GM19023 (cell line): ENCODE measurements around the gene MRRF.
A peak's percentile ranks its signal among the peaks of the same experiment; 100 is the strongest.

Experiments
- ATAC-seq: cut with Tn5 transposase; IDR thresholded peaks from one replicate; pipeline ENCODE4 v1.9.1; 2021; ENCODE audit warnings: mild to moderate bottlenecking, moderate library complexity; ENCODE audit not compliant: unreplicated experiment

The MRRF gene, protein sequence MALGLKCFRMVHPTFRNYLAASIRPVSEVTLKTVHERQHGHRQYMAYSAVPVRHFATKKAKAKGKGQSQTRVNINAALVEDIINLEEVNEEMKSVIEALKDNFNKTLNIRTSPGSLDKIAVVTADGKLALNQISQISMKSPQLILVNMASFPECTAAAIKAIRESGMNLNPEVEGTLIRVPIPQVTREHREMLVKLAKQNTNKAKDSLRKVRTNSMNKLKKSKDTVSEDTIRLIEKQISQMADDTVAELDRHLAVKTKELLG

DNA sequence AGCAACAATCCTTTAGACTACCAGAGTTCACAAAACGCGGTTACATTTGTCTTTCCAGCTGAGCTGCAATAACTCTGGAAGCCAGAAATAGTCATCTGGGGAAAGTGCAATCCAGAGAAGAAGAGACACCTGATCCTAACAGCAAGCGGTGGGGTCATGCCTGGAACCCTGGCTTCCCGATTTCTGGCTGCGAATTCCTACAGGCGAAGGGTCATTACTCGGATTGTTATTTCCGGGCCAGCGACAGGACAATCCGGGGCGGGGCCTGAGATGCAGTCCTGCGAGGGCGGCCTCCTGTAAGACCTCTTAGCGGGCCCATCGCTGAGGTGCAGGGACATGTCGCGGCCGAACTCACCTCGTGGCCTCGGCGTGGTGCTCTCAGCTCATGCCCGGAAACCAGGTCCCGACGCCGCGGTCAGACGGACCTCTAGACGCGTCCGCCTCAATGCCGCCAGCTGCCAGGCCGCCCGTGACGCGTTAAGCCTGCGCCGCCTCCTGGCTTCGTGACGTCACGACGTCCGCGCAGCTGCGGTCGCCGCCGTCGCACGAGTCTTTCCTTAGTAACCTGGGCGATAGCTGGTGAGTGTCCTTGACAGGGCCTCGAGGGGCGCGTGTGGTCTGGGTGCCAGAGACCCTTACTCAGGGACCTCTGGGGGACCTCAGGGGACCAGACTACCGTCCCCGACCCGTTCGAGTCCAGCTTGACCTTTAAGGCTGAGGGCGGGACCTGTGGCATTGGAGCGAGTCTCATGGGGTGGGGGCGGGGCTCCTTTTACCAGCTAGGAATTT is at the start of gene MRRF, which contains the start of gene RBM18:
TSS of gene MRRF (plus strand) at position 523 of the 789 bp plus-strand sequence. CDS start 6,010 bp downstream, outside the sequence.
TSS of gene RBM18 (minus strand) at position 481 of the 789 bp plus-strand sequence. CDS start 3,348 bp downstream, outside the sequence.
- peak; percentile 89 for ATAC-seq

DNA sequence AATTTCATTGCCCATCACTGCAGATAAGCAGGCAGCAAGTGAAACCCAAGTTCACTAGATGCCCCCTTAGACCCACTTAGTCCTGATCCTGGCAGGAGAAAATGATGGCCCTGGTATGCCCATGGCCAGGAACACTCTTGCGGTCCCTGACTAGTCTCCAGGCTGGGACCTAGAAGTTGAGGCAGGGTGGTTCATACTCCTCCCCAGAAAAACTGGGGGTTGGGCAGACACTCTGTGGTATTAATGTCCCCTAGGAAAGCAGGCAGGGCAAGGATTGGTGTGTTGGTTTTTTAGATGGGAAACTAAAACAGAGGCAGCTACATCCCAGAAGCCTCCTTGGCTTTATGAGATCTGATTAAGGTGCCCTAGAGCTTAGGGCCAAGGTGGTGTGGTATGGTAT is 49.0 kb upstream of the MRRF start:
- no peak for ATAC-seq

DNA sequence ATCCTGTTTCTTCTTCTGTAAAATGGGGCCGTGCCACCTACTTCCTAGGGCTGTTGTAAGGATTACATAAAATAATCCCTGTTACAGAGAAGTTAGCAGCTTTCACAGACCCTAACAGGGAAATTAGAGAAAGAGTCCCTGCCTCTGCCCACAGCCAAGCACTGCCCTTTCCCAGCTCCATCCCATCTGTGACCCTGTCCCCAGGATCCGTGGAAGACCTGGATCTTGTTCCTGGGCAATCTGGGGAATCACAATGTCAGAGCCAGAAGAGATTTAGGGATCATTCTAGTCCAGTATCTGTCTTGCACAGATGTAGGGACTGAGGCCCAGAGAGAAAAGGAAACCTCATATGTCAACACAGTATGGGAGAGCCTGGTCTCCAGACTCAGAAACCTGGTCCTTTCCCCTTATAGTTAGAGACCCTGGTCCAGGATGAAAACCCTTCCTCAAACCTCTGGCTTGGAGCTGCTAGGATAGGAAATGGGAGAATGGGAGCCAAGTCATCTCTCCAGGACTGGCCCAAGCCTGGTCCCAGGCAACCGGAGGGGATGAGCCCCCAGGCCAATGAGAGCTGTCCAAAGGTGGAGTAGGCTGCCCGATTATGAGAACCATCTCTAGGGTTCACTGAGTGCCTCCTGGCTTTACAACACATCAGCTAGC is 48.4 kb upstream of the MRRF start:
- no peak for ATAC-seq

DNA sequence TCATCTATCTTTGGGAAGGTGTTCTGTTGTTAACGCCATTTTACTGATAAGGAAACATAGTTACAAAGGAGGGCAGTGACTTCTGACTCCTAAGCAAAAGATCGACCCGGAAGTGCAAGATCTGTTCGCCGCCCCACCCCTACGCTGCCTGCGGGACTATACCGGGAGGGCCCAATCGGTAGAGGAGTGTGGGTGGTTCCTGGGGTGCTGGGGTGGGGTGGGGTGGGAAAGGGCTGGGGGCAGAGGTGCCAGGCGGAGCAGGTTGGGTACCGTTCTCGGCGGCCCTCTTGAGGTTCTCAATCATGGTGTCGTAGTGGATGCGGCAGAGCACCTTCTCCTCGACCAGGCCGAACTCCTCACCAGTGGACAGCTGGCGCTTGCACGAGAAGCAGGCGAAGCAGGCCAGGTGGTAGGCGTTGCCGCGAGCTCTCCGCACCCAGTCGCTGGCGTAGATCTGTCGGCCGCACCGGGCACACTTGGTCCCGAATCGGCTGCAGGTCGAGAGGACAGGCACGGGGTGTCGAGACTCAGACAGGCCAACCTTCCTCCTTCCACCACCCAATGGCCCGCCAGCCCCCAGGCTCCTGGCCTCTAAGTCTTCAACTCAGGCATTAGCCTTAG is 47.8 kb upstream of the MRRF start:
- no peak for ATAC-seq

DNA sequence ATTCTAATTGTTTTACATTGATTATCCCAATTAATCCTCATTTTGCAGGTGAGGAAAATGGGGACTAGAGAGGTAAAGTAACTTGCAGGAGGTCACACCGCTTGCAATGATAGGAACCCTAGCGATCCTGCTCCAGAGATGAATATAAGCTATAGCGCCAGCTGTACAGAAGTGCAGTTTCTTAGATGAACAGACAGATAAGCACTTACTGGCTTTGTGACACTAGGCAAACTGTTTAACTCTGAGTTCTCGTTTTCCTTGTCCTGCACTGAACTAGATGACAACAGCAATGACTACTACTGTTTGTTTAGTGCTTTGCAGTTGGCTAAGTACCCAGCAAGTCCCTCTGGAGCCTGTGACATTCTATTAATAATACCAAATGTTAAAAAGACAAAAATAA is 47.0 kb upstream of the MRRF start:
- no peak for ATAC-seq

DNA sequence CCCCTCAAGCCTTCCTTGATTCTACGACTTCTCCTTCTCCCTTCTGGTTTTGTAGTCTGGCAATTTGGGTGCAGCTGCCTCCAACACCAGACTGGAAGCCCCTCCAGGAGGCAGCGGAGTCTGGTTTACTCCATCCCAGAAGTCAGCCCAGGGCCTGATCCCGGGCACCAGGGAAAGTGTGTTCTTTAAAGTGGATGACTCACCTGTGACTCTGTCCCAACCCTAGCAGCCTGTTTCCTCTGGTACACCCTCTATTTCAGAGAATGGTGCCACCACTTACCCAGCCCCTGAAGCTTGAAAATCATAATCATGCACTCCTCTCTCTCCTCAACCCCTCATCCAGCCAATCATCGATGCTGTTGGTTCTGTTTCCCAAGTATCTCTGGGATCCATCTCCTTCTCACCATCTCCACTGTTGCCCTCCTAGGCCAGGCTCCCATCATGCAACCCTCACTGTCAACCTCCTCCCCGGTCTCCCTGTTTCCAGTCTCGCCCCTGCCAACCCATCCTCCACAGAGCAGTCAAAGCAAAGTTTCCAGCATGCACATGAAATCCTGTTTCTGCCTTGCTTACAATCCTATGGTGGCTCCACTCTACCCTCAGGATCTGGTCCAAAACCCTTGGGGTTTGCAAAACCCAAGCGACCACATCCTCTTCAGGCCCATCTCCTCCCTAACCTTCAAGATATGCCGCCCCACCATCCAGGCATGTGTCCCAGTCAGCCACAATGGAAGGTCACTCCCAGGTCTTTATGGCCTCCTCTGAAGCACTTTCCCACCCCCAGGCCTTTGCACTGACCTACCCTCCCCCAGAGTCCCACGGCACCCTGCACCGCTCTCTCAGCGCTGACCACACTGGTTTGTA is 46.4 kb upstream of the MRRF start:
- ATAC-seq: no peak

DNA sequence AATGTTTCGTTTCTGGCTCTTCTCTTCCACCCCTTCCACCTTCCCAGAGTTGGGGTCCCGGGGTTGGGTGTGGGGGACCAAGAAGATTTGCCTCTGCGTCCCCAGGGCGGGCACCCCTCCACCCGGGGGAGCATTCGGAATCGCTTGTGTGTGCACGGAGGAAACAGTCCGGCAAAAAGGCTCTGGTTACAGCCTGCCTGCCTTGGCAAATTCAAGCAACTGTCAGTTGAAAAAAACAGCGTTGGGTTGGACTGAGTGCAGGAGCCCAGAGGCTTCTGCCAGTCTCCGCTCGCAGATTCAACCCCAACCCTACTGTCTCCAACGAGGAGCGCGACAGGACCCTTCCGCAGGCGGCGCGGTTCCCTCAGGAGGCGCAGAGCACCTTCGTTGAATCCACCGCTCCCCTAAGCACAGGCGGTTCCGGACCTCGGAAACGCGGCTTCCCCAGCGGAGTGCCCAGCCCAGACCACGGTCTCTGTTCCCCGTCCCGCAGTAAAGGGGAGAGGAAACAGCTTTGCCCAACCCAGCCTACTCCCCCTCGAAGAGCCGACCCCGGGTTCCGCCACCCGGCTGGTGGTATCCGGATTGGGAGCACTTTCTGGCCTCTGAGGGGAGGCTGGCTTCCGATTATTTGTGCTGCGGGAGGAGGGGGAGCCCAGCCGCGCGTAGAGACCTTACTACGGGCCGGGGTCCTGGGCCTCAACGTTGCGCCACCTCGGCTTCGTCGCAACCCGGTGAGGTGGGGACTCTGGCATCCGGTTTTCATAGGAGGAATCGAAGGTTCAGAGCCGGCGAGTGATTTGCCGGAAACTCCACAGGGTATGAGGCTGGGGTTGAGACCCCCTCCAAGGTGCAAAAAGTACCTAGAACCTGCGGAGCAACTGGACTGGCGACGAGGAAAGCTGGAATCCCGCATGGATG is 45.5 kb upstream of the MRRF start:
- ATAC-seq: no peak

DNA sequence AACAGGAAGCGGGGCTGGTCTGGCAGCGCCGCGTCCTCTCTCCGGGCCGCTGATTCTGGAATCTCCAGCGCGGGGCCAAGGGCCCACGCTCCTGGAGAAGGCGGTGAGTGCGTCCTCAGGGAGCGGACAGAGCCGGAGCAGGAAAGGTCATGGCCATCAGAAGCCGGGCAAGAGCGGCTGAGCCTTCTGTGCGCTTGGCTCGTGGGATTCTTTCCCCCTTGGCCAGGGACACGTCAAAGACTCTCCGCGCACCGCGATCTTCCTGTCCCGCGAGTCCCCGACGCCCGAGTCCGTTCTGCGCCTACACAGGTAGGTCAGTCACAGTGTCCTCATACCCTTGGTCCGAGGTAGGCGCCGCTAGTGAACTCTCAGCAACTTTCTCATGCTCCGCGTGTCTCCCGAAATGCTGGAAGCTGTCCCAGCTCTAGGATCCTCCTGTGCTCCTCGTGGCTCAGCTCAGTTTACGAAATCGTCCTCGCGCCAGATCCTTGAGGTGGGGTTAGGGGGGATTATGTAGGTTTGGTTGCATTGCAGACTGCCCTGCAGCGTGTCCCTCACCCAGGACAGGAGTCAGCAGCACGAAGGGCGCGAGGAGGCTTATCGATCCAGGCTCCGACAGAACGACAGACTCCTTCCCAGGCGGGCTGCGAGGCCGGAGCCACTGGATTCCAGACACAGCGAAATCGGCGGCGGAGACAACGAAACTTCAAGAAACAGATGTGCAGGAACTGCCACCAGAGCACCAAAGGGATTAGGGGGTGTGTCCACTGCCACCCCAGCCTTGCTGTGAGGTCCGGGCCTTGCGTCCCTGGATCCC is 44.6 kb upstream of the MRRF start:
- no peak for ATAC-seq

DNA sequence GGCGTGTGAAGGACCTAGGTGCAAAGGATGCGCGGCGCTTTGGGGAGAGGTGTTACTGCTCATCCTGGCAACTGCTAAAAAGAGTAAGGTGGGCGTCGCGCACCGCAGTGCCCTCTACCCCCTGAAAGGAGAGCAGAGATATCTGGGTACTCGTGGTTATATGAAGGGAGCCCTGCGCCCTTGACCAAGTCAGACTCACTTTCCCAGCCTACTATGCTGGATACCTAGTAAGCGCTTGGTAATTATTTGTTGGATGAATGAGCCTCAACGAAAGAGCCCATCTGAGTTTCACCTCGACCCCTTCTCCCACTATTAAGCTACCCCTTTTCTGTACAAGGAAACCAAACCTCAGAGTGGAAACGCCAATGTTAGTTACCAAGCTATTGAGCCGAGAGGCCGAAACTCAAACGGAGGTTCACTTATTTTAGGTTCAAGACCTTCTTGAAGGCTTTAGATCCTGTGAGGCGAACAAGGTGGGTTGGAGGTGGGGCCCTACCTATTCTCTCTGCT is 44.0 kb upstream of the MRRF start:
- ATAC-seq: no peak

DNA sequence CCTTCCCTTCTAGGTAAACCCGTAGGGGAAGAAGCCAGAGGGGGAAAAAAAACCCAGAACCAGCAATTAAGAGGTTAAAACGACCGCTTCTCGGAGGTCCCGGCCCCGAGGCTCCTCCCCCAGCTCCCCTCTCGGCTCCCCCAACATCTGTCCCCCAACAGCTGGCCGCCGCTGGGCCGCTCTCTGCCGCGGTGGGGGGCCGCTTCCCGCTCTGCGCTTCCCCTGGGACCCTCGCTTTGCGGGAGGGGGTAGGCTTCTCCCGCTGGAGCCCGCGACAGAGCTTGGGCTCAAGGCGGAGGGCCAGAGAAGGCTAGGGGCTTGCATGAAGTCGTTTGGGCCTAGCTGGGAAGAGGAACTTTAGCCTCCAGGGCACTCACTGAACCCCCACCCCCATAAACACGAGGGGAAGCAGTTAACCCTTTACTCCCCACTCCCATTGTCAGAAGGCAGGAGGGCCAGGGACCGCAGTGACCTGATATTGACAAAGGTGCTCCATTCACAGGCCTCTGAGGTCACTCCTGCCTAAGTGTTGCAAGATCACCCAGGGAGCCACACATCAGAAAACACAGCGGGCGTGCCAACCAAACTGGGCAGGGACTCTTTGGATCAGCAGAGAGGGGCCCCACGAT is 43.4 kb upstream of the MRRF start:
- ATAC-seq: no peak

DNA sequence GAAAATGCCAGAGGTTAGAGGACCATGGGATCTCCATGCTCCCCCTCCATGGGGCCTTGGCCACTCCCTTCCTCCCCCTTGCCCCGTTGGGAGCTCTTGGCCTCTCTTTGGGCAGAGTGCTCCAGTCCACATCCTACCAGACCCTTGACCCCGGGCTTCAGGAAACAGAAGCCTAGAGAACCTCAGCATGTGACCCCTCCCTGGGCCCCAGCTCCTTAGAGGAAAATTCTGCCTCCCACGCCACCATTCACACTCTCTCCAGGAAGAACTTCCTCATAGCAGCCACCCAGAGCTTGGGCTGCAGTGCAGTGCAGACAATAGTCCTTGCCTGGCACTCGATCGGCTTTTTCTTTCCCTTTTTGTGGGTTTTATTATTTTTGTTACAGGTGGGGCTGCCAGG is 41.9 kb upstream of the MRRF start:
- ATAC-seq: no peak

DNA sequence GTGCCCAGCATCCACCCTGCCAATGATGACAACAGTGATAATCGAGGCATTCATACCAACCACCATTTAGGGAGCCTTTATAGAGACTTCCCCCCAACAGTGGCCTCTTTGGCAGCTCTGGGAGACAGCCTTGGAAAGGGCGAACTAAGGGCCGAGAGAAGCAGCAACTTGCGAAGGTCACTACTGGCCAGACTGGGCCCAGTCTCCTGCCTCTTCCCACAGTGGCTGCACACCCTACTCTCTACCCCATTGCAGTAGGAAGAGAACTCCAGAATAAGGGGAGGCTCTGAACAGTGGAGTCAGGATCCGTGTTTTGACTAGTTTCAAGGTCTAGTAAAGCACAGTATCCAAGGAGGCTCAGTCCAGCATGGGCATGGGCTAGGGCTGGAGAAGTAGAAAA is 41.2 kb upstream of the MRRF start:
- no peak for ATAC-seq

DNA sequence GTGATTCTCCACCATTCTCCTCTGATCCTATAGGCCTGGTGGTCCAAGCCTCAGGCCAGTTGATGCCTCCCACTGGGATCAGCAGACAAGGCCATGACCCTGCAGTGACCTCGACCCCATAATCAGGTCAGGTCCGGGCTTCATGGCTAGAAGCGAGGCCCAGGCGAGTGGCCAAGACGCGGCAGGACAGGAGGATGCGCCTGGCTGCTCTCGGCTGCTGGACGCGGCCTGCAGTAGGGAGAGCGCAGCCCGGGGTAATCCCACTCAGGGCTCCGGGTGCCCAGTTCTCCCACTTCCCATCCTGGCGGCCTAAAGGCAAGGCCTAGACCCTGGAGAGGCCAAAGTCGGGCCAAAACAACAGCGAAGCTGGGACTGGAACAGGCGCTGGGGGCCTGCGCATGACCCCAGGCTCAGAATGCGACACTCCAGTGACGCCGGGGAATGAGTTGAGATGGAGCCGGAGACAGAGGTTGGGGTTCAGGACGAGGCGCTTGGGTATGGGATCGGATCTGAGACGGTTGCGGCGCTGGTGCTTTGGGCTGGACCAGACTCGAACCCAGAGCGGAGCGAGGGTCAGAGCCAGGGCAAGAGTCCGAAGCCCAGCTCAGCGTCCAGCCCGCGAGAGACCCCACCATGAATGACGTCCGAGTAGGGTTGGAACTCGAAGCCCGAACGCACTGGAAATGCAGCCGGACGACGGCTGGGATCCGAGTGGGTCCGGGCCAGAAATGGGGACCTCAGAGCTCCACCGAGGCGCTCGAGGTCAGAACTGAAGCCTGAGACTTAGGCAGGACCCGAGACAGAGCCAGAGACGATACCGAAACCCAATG is 39.2 kb upstream of the MRRF start:
- no peak for ATAC-seq

DNA sequence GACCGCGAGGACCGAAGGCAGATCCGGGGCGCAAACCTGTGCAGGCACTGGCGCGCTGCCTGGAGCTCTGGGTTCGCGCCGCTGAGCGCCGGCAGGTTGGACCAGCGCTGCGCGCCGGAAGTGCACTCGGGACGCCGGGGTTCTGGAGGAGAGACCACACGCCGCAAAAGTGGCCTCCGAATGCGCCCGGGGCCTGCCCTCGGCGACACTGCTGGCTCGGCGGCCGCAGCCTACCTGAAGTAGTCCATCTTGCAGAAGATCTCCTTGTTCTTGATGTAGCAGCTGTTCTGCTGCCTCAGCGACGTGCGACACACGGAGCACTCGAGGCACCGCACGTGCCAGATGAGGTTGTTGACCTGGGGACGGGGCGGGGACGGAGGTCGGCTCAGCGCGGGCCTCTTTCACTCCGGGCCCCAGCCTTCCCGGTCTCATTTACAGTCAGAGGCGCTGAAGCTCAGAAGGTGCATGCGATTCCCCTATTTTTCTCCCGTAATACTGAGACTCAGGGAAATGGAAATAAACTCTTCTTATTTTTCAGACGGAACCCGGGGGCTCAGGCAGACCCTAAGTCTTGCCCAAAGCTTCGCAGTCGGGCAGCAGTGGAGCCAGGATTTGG is 38.4 kb upstream of the MRRF start:
- ATAC-seq: no peak

DNA sequence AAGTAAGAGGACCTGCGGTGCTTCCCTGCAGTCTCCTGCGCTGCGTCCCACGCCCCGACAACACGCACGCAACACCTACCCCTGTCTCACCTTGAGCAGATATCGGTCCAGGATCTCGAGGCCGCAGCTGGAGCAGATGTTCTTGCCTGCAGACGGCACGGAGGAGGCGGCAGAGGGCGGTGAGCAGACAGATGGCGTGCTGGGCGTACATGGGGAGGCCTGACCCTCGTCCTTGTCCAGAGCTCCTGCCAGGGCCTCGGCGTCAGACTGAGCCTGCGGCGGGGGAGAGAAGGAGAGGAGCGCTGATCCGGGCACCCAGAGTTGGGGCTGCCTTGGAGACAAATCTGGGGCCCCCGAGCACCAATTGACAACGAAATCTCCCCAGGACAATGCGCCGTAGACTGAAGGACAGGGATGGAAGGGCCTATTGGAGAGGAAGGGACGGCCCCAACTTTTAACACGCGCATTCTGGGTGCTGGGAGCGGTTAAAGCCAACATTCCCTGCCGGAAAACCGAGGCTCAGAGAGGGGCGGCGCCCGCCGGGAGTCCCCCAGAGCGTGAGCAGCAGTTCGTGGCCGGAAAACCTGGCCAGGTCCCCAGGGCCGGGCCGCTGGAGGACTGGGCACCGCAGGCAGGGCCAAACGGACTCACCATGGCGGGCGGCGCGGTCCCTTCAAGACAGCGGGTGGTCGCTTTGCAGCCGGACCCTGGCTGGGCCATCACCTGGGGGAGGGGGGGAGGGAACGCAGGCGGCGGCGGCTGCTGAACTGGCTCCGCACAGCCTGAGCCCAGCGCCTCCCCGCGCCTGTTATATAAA is 37.7 kb upstream of the MRRF start:
- ATAC-seq: no peak

DNA sequence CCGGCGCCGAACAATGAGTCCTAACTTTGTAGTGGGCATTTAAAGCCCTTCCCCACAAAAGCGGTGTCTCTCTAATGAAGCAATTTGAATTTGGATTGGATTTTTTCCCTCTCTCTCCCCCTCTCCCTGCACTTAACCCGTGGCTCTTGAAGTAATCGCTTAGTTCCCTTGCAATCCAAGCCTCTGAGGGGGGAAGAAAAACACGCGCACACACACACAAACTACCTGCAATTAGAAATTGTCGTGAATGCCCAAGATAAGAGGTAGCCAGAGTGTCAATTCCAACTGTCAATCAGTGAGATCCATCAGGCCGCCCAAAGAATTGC is 37.1 kb upstream of the MRRF start:
- no peak for ATAC-seq
